H1 (cell line): ENCODE results near the gene SERGEF.

ENCODE experiments used
- CREB1 ChIP-seq: IDR thresholded peaks from 2 replicates; pipeline ENCODE4 v1.6.1; 2012; ENCODE audit warnings: inconsistent platforms
- POLR2AphosphoS5 ChIP-seq: IDR thresholded peaks from 2 replicates; pipeline ENCODE4 v1.6.1; 2011; ENCODE audit warnings: low read depth, low read length

GRCh38 chr11:17898071-17898470, 114.8 kb downstream of the SERGEF start:
- TF ChIP-seq POLR2AphosphoS5 (no peak), CREB1 (no peak)
